K562 (cell line): ENCODE data around the gene C3orf70. TPM values are rescaled to one million over a fixed set of nuclear protein-coding genes. Genes with fewer than 3 reads are reported as not detected.

Source experiments
- ATAC-seq: fragments of 200-7000 bp; cut with Tn5 transposase; 3 replicates; pipeline ENCODE4 v1.9.1; 2020; ENCODE audit warnings: moderate library complexity
- BruUV-seq: library from RNA; stranded (reverse); fragments of 400-500 nt; replicated peaks from 2 replicates; lab custom pipeline; 2021; lab: Mats Ljungman, UMichigan
- CTCF ChIA-PET: fragments of 300-600 bp; formaldehyde crosslinking; extraction: SDS; loops from one replicate; lab custom pipeline; 2021; ENCODE audit warnings: low intra/inter-chr PET ratio; lab: Yijun Ruan, JAX
- POLR2A ChIA-PET: fragments of 300-600, 350-650 bp; sonication (Branson Sonifier 250); formaldehyde crosslinking; extraction: SDS; loops from one replicate; lab custom pipeline; 2021; ENCODE audit warnings: antibody characterized with exemption, inconsistent platforms; lab: Yijun Ruan, JAX
- DNase-seq, 4 experiments: peaks; one replicate each; pipeline versions ENCODE4 v3.0.0 to v3.0.0-alpha.2; 2011 to 2018; ENCODE audit warnings: low spot score in 3 of 4, mixed read lengths in 3 of 4; ENCODE audit errors: extremely low read depth in 1 of 4
- FAIRE-seq: peaks from 2 replicates; lab custom pipeline; 2011; peaks lifted over from hg19 to GRCh38; lab: Jason Lieb, UNC
- H2AFZ ChIP-seq: 2 replicates; pipeline ENCODE4 v1.6.0; 2011; ENCODE audit warnings: low read depth, low read length, control low read depth, inconsistent platforms
- H3K27ac ChIP-seq: fragments of 200-600 bp; 3 replicates; pipeline ENCODE4 v1.8.0; 2011; ENCODE audit warnings: low read depth, mild to moderate bottlenecking, control low read depth, inconsistent platforms, low read length, moderate library complexity, mixed read lengths; ENCODE audit errors: extremely low read depth
- H3K27me3 ChIP-seq, 2 experiments: fragments of 300-600 bp in 1 of 2; 2 replicates in 1 of 2; 3 replicates in 1 of 2; pipeline versions ENCODE4 v1.6.0 to v1.8.0; 2011; ENCODE audit warnings: inconsistent platforms in 2 of 2, low read length in 2 of 2, mild to moderate bottlenecking in 1 of 2, mixed read lengths in 1 of 2, moderate library complexity in 1 of 2; ENCODE audit not compliant: control insufficient read depth in 2 of 2, insufficient read depth in 2 of 2
- H3K36me3 ChIP-seq: fragments of 300-600 bp; 3 replicates; pipeline ENCODE4 v1.8.0; 2011; ENCODE audit warnings: mild to moderate bottlenecking, low read length, inconsistent platforms; ENCODE audit not compliant: control insufficient read depth, insufficient read depth
- H3K4me1 ChIP-seq, 2 experiments: fragments of 200-600 bp in 1 of 2; replicated peaks in 1 of 2; 2 replicates in 1 of 2; 3 replicates in 1 of 2; pipeline versions ENCODE4 v1.5.1 to v1.8.0; 2011; ENCODE audit warnings: inconsistent platforms in 2 of 2, low read length in 2 of 2, mild to moderate bottlenecking in 1 of 2, mixed read lengths in 1 of 2, moderate library complexity in 1 of 2; ENCODE audit not compliant: control insufficient read depth in 2 of 2, insufficient read depth in 2 of 2
- H3K4me2 ChIP-seq: 2 replicates; pipeline ENCODE4 v1.6.1; 2011; ENCODE audit warnings: low read length, control low read depth, inconsistent platforms, mixed read lengths; ENCODE audit not compliant: insufficient read depth
- H3K4me3 ChIP-seq: fragments of 200-600 bp; sonication (generic), shearing (Covaris generic); 2 replicates; pipeline ENCODE4 v1.5.1; 2016; ENCODE audit warnings: control low read depth, inconsistent platforms
- H3K79me2 ChIP-seq: fragments of 200-600 bp; 3 replicates; pipeline ENCODE4 v1.8.0; 2011; ENCODE audit warnings: low read length, inconsistent platforms; ENCODE audit not compliant: control insufficient read depth, insufficient read depth
- H3K9ac ChIP-seq, 2 experiments: 2 replicates each; pipeline versions ENCODE4 v1.6.0 to v1.6.1; 2011; ENCODE audit warnings: low read depth in 2 of 2, low read length in 2 of 2, control low read depth in 1 of 2, inconsistent platforms in 1 of 2, mild to moderate bottlenecking in 1 of 2, mixed read lengths in 1 of 2; ENCODE audit not compliant: insufficient read depth in 1 of 2
- H3K9me1 ChIP-seq: one replicate; pipeline ENCODE4 v1.6.0; 2011; ENCODE audit warnings: inconsistent platforms, mild to moderate bottlenecking, low read length, moderate library complexity; ENCODE audit not compliant: control insufficient read depth, insufficient read depth
- H3K9me3 ChIP-seq: replicated peaks from 2 replicates; pipeline ENCODE4 v1.5.1; 2011; ENCODE audit warnings: low read depth, low read length, inconsistent platforms; ENCODE audit not compliant: control insufficient read depth, insufficient read depth
- H4K20me1 ChIP-seq: replicated peaks from 2 replicates; pipeline ENCODE4 v1.6.1; 2011; ENCODE audit warnings: low read length, inconsistent platforms, mixed read lengths; ENCODE audit not compliant: control insufficient read depth, insufficient read depth
- CBX3 ChIP-seq, 2 experiments: IDR thresholded peaks; 1 replicate in 1 of 2; 2 replicates in 1 of 2; pipeline ENCODE4 v1.6.1; 2012; ENCODE audit warnings: inconsistent platforms in 2 of 2, low read length in 2 of 2, borderline replicate concordance in 1 of 2, control low read depth in 1 of 2
- CTCF ChIP-seq, 3 experiments: IDR thresholded peaks in 2 of 3; conservative IDR thresholded peaks in 1 of 3; 2 replicates each; pipeline ENCODE4 v1.5.1; 2011 to 2012; ENCODE audit warnings: low read length in 3 of 3, mild to moderate bottlenecking in 3 of 3, control low read depth in 2 of 3, improper control_type of control experiment in 1 of 3, inconsistent platforms in 1 of 3, low read depth in 1 of 3, mixed read lengths in 1 of 3, moderate library complexity in 1 of 3; ENCODE audit not compliant: insufficient read depth in 2 of 3
- HLTF ChIP-seq: fragments of 450-650 bp; IDR thresholded peaks from 2 replicates; pipeline ENCODE4 v1.6.1; 2016
- MAZ ChIP-seq, 2 experiments: fragments of 450-650 bp in 1 of 2; sonication (generic) in 1 of 2; formaldehyde crosslinking; IDR thresholded peaks in 1 of 2; conservative IDR thresholded peaks in 1 of 2; 2 replicates each; pipeline versions ENCODE4 v1.4.0 to v1.5.0; 2020; ENCODE audit warnings: mild to moderate bottlenecking in 1 of 2, missing genetic modification reagents in 1 of 2
- NCOA6 ChIP-seq: fragments of 450-650 bp; IDR thresholded peaks from 2 replicates; pipeline ENCODE4 v1.6.1; 2017; ENCODE audit warnings: mild to moderate bottlenecking
- RAD21 ChIP-seq, 2 experiments: fragments of 250-450 bp in 1 of 2; fragments of 450-650 bp in 1 of 2; sonication (Bioruptor Pico) in 1 of 2; formaldehyde crosslinking in 1 of 2; IDR thresholded peaks in 1 of 2; conservative IDR thresholded peaks in 1 of 2; 2 replicates each; pipeline versions ENCODE4 v1.4.0 to v1.8.0; 2020 to 2022; ENCODE audit warnings: mild to moderate bottlenecking in 2 of 2, moderate library complexity in 1 of 2
- TOE1 ChIP-seq, 2 experiments: fragments of 450-650 bp in 1 of 2; sonication (generic) in 1 of 2; formaldehyde crosslinking in 1 of 2; IDR thresholded peaks; 2 replicates each; pipeline versions ENCODE4 v1.7.1 to v1.8.0; 2016 to 2022; ENCODE audit warnings: borderline replicate concordance in 2 of 2, mild to moderate bottlenecking in 2 of 2, antibody characterized with exemption in 1 of 2, inconsistent platforms in 1 of 2, low read depth in 1 of 2, missing genetic modification reagents in 1 of 2, moderate library complexity in 1 of 2
- U2AF1 ChIP-seq: fragments of 200-400 bp; formaldehyde crosslinking; optimal IDR thresholded peaks from 2 replicates; pipeline ENCODE3; 2017; ENCODE audit warnings: mild to moderate bottlenecking, low read depth, low read length, moderate library complexity
- ZBTB7A ChIP-seq: IDR thresholded peaks from 2 replicates; pipeline ENCODE4 v1.6.1; 2011; ENCODE audit warnings: low read depth, mild to moderate bottlenecking, low read length, moderate library complexity, borderline replicate concordance; ENCODE audit not compliant: control insufficient read depth
- ZNF263 ChIP-seq: sonication (generic); formaldehyde crosslinking; IDR thresholded peaks from 2 replicates; pipeline ENCODE4 v1.8.0; 2022; ENCODE audit warnings: mild to moderate bottlenecking, missing genetic modification reagents, borderline replicate concordance
- ZNF551 ChIP-seq: fragments of 250-450 bp; sonication (Bioruptor Pico); IDR thresholded peaks from 2 replicates; pipeline ENCODE4 v1.5.0; 2021; ENCODE audit warnings: mild to moderate bottlenecking, moderate library complexity
- ZNF780A ChIP-seq: fragments of 250-450 bp; sonication (Bioruptor Pico); IDR thresholded peaks from 2 replicates; pipeline ENCODE4 v1.5.0; 2021; ENCODE audit warnings: mild to moderate bottlenecking
- WGBS: fragments of 100-300 bp; shearing (Covaris generic); methylation state at CpG from one replicate; pipeline ENCODE4 v1.1.6; 2016; ENCODE audit warnings: low coverage, mixed read lengths; ENCODE audit not compliant: insufficient coverage; ENCODE audit errors: missing lambda C conversion rate; 5-methylcytosine and 5-hydroxymethylcytosine counted together
- in situ Hi-C: fragments of 300-500 bp; cut with MboI; formaldehyde crosslinking; loops from 4 replicates; pipeline ENCODE4 v1.15.0; 2018; ENCODE audit warnings: inconsistent platforms, mixed read lengths
- intact Hi-C: fragments of 100-400 bp; cut with micrococcal nuclease; formaldehyde crosslinking; loops from 2 replicates; pipeline ENCODE4 v1.14.2; 2022
- polyA plus RNA-seq, 8 experiments: library from polyadenylated mRNA; depleted of rRNA in 4 of 8; stranded (reverse) in 5 of 8; unstranded in 3 of 8; fragments of >200 nt; fragmentation: Nextera tagmentation in 2 of 8; fragmentation: Illumina TruSeq in 1 of 8; extraction: Ambion mirVana in 2 of 8; extraction: Trizol in 1 of 8; gene quantifications; 2 replicates each; pipeline versions ENCODE4 v1.2.1 to v1.2.3, GENCODE V29; 2011 to 2014; ENCODE audit warnings: inconsistent platforms in 1 of 8, missing spikeins in 1 of 8
- total RNA-seq, 7 experiments: library from RNA; depleted of rRNA in 6 of 7; stranded (reverse); fragments of >200 nt in 6 of 7; fragmentation: Illumina TruSeq in 2 of 7; extraction: Trizol in 2 of 7; gene quantifications; 2 replicates each; pipeline versions ENCODE4 v1.2.1 to v1.2.3, GENCODE V29; 2011 to 2021; ENCODE audit warnings: low replicate concordance in 1 of 7
- TF ChIP-seq, protein P1 (sequence below): fragments of 450-650 bp; formaldehyde crosslinking; IDR thresholded peaks from 2 replicates; pipeline ENCODE4 v1.4.0; 2022; ENCODE audit warnings: missing genetic modification characterization

C3orf70 gene
- total and polyA plus RNA-seq, 9 of the 15 experiments (the other 6 are each of a cell fraction or from before 2014, with no cell fraction given) = 0.01 to 0.04 (median 0.03) TPM; not detected in 6

GRCh38 chr3:185071287-185071800 is 81.5 kb downstream of the C3orf70 start:
- Histone ChIP-seq H3K27me3 (peaks cover 16 to 58% of the 10 kb centered on the region in 2 experiments; a peak in 3 of 5 replicates), H3K36me3 (no peaks in the 10 kb centered on the region), H3K9ac (peak overlapping the region in 1 of 2 experiments; percentile 9; a peak in 1 of 4 replicates), H3K4me2 (no peak overlapping the region), H4K20me1 (no peaks in the 10 kb centered on the region), H3K79me2 (no peaks in the 10 kb centered on the region), H2AFZ (0 out of 2 replicates have a peak overlapping the region, but pooled peaks have one; percentile 83), H3K9me3 (no peaks in the 10 kb centered on the region), H3K4me3 (no peak overlapping the region), H3K9me1 (peaks cover 3% of the 10 kb centered on the region), H3K27ac (no peak overlapping the region), H3K4me1 (peaks cover 4 to 19% of the 10 kb centered on the region in 2 experiments; a peak in 4 of 5 replicates)
- in situ Hi-C loops (no loop called here), intact Hi-C loops (loop anchor here (5.0 kb wide), 1 partner anchor 194 kb away; no protein-coding TSS in a partner anchor)
- ChIA-PET CTCF (no interaction called here), POLR2A (interaction anchor here (0.9 to 1.1 kb wide), 2 partner anchors 9 to 16 kb away, joined by 4 read pairs; no protein-coding TSS in a partner anchor)
- BruUV-seq = no TSS peak
- TF ChIP-seq ZBTB7A (0 out of 2 replicates have a peak, but pooled peaks have one; percentile 26), RAD21 (CRISPR knock-in tag; conservative IDR thresholded peaks at IDR 0.05 in 1 of 2, IDR thresholded peaks at IDR 0.05 in 1 of 2) (peak in 1 of 2 experiments; percentile 37; a peak in 2 of 4 replicates), ZNF263 (CRISPR knock-in tag) (no peak), CBX3 (IDR thresholded peaks at IDR 0.05; ENCODE audit: borderline replicate concordance in 1 of 2, low read length in 2 of 2) (no peak), TOE1 (IDR thresholded peaks at IDR 0.05; ENCODE audit: borderline replicate concordance) (no peak), TOE1 (CRISPR knock-in tag; IDR thresholded peaks at IDR 0.05; ENCODE audit: borderline replicate concordance, low read depth) (no peak), ZNF551 (no peak), ZNF780A (no peak), U2AF1 (no peak), HLTF (no peak), NCOA6 (no peak), MAZ (CRISPR knock-in tag; conservative IDR thresholded peaks at IDR 0.05 in 1 of 2, IDR thresholded peaks at IDR 0.05 in 1 of 2) (peak in 1 of 2 experiments; percentile 48; a peak in 1 of 4 replicates), CTCF (IDR thresholded peaks at IDR 0.05 in 2 of 3, conservative IDR thresholded peaks at IDR 0.05 in 1 of 3; ENCODE audit: insufficient read depth in 2 of 3, low read depth in 1 of 3, low read length in 3 of 3) (peak; percentile 19 to 22 (median 20); a peak in 4 of 6 replicates)
- TF ChIP-seq, protein P1, sequence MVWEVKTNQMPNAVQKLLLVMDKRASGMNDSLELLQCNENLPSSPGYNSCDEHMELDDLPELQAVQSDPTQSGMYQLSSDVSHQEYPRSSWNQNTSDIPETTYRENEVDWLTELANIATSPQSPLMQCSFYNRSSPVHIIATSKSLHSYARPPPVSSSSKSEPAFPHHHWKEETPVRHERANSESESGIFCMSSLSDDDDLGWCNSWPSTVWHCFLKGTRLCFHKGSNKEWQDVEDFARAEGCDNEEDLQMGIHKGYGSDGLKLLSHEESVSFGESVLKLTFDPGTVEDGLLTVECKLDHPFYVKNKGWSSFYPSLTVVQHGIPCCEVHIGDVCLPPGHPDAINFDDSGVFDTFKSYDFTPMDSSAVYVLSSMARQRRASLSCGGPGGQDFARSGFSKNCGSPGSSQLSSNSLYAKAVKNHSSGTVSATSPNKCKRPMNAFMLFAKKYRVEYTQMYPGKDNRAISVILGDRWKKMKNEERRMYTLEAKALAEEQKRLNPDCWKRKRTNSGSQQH (CRISPR knock-in tag) = no peak
- no peak for DNase-seq
- FAIRE-seq = no peak
- ATAC-seq = 0 out of 3 replicates have a peak, but pooled peaks have one; percentile 24
- WGBS = 36% methylated on average over 7 of the region's 7 CpGs
